WERI-Rb-1 (cell line): ENCODE measurements around the gene AK4.

Experiments
- DNase-seq: peaks from one replicate; pipeline ENCODE4 v3.0.0-alpha.2; 2020
- H3K27ac ChIP-seq: fragments of 250-450 bp; sonication (Bioruptor Pico); 2 replicates; pipeline ENCODE4 v1.5.1; 2020; ENCODE audit warnings: mild to moderate bottlenecking, moderate library complexity
- H3K27me3 ChIP-seq: fragments of 250-450 bp; sonication (Bioruptor Pico); 2 replicates; pipeline ENCODE4 v1.5.1; 2021; ENCODE audit warnings: mild to moderate bottlenecking, low read depth, moderate library complexity; ENCODE audit not compliant: insufficient read depth, severe bottlenecking
- H3K36me3 ChIP-seq: fragments of 250-450 bp; sonication (Bioruptor Pico); 2 replicates; pipeline ENCODE4 v1.5.1; 2020; ENCODE audit warnings: mild to moderate bottlenecking, moderate library complexity
- H3K4me3 ChIP-seq: 2 replicates; pipeline ENCODE4 v1.5.1; 2011; ENCODE audit warnings: low read depth, mild to moderate bottlenecking, control low read depth, low read length
- H3K9me3 ChIP-seq: fragments of 250-450 bp; sonication (Bioruptor Pico); 2 replicates; pipeline ENCODE4 v1.5.1; 2021; ENCODE audit warnings: mild to moderate bottlenecking, moderate library complexity; ENCODE audit not compliant: severe bottlenecking
- CTCF ChIP-seq: IDR thresholded peaks from 2 replicates; pipeline ENCODE4 v1.5.1; 2011; ENCODE audit warnings: low read depth, mild to moderate bottlenecking, control low read depth, inconsistent platforms, low read length

Gene AK4

GRCh38 chr1:65170511-65171142 is 22.6 kb downstream of the AK4 start:
- TF ChIP-seq CTCF = no peak
- no peaks in the 10 kb centered on the region for H3K36me3 ChIP-seq
- no peaks in the 10 kb centered on the region for H3K27me3 ChIP-seq
- DNase-seq = no peak
- H3K4me3 ChIP-seq = no peak overlapping the region
- H3K27ac ChIP-seq = no peak overlapping the region
- H3K9me3 ChIP-seq = no peaks in the 10 kb centered on the region

- H3K4me3 ChIP-seq = no peak overlapping the region
- H3K27ac ChIP-seq = no peak overlapping the region
- H3K36me3 ChIP-seq = no peaks in the 10 kb centered on the region
- H3K27me3 ChIP-seq = no peaks in the 10 kb centered on the region
- DNase-seq = no peak
- no peaks in the 10 kb centered on the region for H3K9me3 ChIP-seq
- no peak for TF ChIP-seq CTCF
Observed at GRCh38 chr1:65172936-65173690, 25.1 kb downstream of the AK4 start.

- Histone ChIP-seq H3K27me3 (no peaks in the 10 kb centered on the region), H3K4me3 (no peak overlapping the region), H3K27ac (peak overlapping the region; percentile 13; the same call in 1 of the 2 replicates), H3K9me3 (no peaks in the 10 kb centered on the region), H3K36me3 (no peaks in the 10 kb centered on the region)
- TF ChIP-seq CTCF = no peak
- DNase-seq = peak; percentile 20
Observed at GRCh38 chr1:65174585-65174984, 26.6 kb downstream of the AK4 start.

DNA sequence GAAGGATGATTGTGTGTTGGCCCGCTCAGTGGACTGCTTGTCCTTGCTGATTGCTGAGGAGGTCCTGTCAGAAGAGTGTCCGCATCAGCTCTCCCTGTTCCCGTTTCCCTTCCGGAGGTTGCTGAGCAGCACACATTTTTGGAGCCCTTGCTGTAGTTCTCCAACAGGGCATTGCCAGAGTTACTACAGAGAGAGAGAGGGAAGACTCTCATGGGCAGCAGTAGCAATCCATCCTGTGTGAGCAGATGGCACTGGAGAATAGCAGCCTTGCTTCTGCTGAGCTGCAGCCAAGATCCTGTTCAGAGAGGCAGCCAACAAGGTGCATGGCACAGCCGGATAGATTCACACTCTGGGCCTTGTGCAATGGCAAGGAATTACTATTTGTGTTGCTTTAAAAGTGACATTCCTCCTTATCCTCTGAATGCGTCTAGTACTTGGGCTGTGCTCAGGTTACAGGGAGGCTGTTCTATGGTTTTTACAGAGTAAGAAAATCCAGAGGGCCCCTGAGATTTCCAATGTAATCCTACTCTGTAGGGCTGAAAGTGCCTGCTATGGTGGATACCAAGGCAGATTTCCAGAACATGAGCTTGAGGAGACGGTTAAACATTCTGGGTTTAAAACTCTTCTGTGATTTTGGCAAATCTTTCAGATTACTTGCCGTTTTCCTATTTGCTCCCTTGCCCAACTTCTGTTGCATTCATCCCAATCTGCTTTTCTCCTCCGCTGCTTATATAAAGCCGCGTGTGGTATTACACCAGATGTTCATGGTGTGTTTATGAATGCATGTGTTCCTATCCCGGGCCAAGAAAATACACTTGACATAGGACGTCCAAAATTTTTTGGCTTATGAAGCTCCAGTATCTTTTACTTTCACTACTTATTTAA is 27.4 kb downstream of the AK4 start:
- peak; percentile 11 for DNase-seq
- H3K27ac ChIP-seq = no peak overlapping the region
- H3K4me3 ChIP-seq = no peak overlapping the region
- H3K36me3 ChIP-seq = no peaks in the 10 kb centered on the region
- no peaks in the 10 kb centered on the region for H3K27me3 ChIP-seq
- no peaks in the 10 kb centered on the region for H3K9me3 ChIP-seq
- no peak for TF ChIP-seq CTCF

- Histone ChIP-seq H3K27me3 (no peaks in the 10 kb centered on the region), H3K4me3 (no peak overlapping the region), H3K27ac (no peak overlapping the region), H3K9me3 (no peaks in the 10 kb centered on the region), H3K36me3 (no peaks in the 10 kb centered on the region)
- TF ChIP-seq CTCF = no peak
- DNase-seq = no peak
Observed at GRCh38 chr1:65176056-65176450, 28.1 kb downstream of the AK4 start.
